ENCODE data around the gene ANKRD17.
"Not testable (repeated sequence)": the region's sequence is repeated elsewhere in the genome, so short reads cannot be mapped to it uniquely, and the experiment has no call there.

Gene ANKRD17, protein sequence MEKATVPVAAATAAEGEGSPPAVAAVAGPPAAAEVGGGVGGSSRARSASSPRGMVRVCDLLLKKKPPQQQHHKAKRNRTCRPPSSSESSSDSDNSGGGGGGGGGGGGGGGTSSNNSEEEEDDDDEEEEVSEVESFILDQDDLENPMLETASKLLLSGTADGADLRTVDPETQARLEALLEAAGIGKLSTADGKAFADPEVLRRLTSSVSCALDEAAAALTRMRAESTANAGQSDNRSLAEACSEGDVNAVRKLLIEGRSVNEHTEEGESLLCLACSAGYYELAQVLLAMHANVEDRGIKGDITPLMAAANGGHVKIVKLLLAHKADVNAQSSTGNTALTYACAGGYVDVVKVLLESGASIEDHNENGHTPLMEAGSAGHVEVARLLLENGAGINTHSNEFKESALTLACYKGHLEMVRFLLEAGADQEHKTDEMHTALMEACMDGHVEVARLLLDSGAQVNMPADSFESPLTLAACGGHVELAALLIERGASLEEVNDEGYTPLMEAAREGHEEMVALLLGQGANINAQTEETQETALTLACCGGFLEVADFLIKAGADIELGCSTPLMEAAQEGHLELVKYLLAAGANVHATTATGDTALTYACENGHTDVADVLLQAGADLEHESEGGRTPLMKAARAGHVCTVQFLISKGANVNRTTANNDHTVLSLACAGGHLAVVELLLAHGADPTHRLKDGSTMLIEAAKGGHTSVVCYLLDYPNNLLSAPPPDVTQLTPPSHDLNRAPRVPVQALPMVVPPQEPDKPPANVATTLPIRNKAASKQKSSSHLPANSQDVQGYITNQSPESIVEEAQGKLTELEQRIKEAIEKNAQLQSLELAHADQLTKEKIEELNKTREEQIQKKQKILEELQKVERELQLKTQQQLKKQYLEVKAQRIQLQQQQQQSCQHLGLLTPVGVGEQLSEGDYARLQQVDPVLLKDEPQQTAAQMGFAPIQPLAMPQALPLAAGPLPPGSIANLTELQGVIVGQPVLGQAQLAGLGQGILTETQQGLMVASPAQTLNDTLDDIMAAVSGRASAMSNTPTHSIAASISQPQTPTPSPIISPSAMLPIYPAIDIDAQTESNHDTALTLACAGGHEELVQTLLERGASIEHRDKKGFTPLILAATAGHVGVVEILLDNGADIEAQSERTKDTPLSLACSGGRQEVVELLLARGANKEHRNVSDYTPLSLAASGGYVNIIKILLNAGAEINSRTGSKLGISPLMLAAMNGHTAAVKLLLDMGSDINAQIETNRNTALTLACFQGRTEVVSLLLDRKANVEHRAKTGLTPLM (N-terminal part only)

DNA sequence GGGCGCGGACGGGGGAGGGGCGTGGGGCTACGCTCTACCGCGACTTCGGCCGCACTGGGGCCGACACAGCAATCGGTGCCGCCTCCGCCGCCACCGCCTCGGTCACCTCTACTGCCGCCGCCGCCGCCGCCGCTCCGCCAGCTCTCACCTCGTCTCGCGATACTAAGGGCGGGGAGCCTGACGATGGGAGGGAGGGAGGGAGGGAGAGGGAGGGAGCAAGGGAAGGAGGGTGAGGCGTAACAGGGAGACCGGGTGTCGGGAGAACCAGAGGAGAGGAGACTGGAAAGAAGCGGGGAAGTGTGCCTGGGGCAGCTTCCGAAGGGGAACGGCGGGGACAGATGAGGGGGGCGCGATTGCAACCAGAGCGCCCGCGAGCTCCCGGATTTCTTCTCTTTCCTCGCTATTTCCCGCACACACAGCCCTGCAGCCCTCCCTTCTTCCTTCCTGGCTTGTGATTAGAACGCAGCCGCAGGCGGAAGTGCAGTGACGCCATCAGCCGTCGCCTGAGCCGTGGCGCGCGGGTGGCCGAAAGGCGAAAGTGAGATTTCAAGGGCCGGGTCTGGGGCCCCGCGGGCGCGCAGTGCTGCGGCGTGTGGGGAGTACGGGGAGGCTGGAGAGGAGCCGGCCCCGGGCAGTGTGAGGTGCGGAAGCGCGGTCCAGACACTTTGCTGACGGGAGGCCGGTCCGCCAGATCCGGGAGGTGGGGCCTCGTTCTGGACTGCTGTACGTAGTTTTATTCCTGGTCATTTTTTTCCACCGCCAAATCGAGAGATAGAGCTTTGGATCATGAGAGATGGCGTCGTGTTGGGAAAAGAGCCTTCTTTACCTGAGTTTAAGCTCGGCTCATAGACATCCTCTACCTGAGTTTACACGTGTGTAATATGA, at the start of gene ANKRD17:
ANKRD17 (minus strand) TSS at position 113 of the 885 bp plus-strand sequence. CDS start 130 bp downstream, outside the sequence.
- DNase-seq (ENCODE audit: low spot score in 2 of 2) (peak; percentile 89 to 91), ATAC-seq (ENCODE audit: low read depth) (peak; percentile 77)
- H3K36me3 Mint-ChIP-seq: no peaks in the 10 kb centered on the region
- peaks cover 34% of the 10 kb centered on the region for H3K4me1 Mint-ChIP-seq
- no peaks in the 10 kb centered on the region for H3K27me3 Mint-ChIP-seq
- H3K27ac Mint-ChIP-seq: peak within 1 kb of the TSS; percentile 99
- H3K4me3 Mint-ChIP-seq: peak within 1 kb of the TSS; percentile 98
- no peaks in the 10 kb centered on the region for H3K9me3 Mint-ChIP-seq

DNA sequence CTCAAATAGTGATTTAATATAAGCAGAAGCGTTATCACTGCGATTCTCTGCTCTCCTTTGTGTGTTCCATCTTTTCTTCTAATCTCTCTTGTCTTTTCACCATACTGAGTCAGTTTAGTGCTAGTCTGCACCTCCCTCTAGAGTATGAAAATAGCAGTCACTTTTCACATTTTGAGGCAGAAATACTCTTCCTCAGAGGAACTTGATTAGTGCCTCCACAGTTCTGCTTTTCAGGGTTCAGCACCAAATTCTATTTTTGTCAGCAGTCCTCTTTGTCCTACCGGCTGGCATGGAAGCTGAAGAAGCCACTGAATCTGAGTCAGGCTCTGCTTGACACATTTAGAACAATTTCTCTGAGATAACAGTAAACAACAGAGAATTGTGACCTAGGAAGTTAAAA, 49.7 kb upstream of the ANKRD17 start:
- H3K27ac Mint-ChIP-seq: no peak overlapping the region
- no peak for ATAC-seq (ENCODE audit: low read depth)
- no peak overlapping the region for H3K4me3 Mint-ChIP-seq
- H3K27me3 Mint-ChIP-seq: no peaks in the 10 kb centered on the region
- H3K9me3 Mint-ChIP-seq: no peaks in the 10 kb centered on the region
- no peak for DNase-seq (ENCODE audit: low spot score in 2 of 2)
- no peaks in the 10 kb centered on the region for H3K4me1 Mint-ChIP-seq
- H3K36me3 Mint-ChIP-seq: no peaks in the 10 kb centered on the region

DNA sequence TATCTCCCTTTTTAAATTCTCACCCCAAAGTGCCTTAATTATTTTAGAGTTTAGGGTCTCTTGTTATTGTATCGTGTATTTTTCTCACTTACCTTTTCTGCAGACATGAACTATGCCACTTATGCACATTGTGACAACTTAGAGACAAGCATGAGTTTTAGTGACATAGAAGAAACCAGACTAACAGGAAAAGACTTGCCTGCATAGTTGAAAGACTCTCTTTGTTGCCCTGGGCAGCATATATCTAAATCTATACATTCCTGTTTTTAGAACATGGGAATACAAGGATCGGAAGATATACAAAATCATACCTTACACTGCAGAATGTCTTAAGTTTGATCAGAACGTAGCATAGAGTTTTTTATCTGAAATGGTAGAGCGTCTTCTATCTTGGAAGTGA, 45.1 kb upstream of the ANKRD17 start:
- Mint-ChIP-seq H3K4me3 (no peak overlapping the region), H3K27me3 (no peaks in the 10 kb centered on the region), H3K27ac (no peak overlapping the region), H3K4me1 (no peaks in the 10 kb centered on the region), H3K36me3 (no peaks in the 10 kb centered on the region), H3K9me3 (peaks cover 4% of the 10 kb centered on the region)
- no peak for DNase-seq (ENCODE audit: low spot score in 2 of 2)
- no peak for ATAC-seq (ENCODE audit: low read depth)

DNA sequence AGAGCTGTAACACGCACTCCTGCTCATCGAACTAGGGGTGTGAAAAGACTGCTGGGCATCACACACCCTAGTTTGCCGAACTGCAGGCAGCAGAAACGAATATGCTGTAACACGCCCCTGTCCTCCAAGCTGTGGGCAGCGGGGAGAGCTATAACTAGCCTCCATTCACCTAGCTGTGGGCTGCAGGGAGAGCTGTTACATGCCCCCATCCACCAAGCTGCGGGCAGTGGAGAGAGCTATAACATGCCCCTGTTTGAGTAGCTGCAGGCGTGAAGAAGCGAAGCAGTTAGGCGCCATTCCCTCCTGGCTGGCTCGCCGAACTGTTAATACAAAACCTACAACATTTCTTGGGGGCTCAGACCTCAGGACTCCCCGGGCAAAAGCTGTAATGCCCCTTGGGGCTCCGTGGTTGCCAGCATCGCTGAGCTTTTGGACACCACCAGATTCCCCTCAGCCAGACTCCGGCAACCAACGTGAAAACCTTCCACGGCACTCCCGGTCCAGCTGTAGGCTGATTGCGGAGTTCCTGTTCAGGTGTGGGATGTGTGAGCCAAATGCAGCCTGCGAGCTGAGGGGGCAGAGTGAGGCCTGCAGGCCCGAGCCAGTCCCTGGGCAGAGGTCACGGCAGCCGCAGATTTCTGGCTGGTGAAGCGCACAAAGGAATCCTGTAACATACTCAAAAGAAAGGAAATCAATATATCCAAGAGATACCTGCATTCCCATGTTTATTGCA, 41.1 kb upstream of the ANKRD17 start:
- Mint-ChIP-seq H3K36me3 (peaks cover 6% of the 10 kb centered on the region), H3K27me3 (no peaks in the 10 kb centered on the region), H3K9me3 (peaks cover 12% of the 10 kb centered on the region), H3K4me1 (no peaks in the 10 kb centered on the region), H3K27ac (no peak overlapping the region), H3K4me3 (no peak overlapping the region)
- ATAC-seq (ENCODE audit: low read depth) (no peak), DNase-seq (ENCODE audit: low spot score in 2 of 2) (no peak)

DNA sequence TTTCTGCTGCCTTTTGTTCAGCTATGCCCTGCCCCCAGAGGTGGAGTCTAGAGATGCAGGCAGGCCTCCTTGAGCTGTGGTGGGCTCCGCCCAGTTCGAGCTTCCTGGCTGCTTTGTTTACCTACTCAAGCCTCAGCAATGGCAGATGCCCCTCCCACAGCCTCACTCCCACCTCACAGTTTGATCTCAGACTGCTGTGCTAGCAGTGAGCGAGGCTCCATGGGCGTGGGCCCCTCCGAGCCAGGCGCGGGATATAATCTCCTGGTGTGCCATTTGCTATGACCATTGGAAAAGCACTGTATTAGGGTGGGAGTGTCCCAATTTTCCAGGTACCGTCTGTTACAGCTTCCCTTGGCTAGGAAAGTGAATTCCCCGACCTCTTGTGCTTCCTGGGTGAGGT, 34.1 kb upstream of the ANKRD17 start:
- not testable (repeated sequence) for H3K4me3 Mint-ChIP-seq; H3K4me1 Mint-ChIP-seq; DNase-seq (ENCODE audit: low spot score in 2 of 2); ATAC-seq (ENCODE audit: low read depth); H3K27ac Mint-ChIP-seq; H3K27me3 Mint-ChIP-seq
- H3K36me3 Mint-ChIP-seq: peaks cover 17% of the 10 kb centered on the region
- peaks cover 13% of the 10 kb centered on the region for H3K9me3 Mint-ChIP-seq

DNA sequence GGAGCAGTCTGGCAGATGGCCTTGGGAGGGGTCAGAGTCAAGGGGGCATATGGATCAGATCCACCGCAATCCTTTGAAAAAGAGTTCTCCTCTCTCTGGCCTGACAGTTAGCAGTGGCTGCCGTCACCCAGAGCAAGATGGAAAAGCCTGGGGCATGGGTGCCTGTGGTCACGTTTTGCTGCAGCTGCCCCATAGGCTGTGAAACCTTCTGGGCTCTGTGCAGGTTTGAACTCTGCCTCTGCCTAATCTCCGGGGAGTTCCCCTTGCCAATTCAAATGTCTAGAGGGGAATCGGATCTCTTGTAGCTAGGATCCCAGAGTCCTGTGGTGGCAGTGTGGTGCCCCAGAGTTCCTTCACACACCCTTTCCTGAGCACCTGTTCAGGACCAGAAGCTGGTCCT, 23.4 kb upstream of the ANKRD17 start:
- Mint-ChIP-seq H3K27me3 (no peaks in the 10 kb centered on the region), H3K9me3 (peaks cover 5% of the 10 kb centered on the region), H3K4me1 (no peaks in the 10 kb centered on the region), H3K4me3 (no peak overlapping the region), H3K27ac (no peak overlapping the region), H3K36me3 (peaks cover 44% of the 10 kb centered on the region)
- no peak for ATAC-seq (ENCODE audit: low read depth)
- no peak for DNase-seq (ENCODE audit: low spot score in 2 of 2)

DNA sequence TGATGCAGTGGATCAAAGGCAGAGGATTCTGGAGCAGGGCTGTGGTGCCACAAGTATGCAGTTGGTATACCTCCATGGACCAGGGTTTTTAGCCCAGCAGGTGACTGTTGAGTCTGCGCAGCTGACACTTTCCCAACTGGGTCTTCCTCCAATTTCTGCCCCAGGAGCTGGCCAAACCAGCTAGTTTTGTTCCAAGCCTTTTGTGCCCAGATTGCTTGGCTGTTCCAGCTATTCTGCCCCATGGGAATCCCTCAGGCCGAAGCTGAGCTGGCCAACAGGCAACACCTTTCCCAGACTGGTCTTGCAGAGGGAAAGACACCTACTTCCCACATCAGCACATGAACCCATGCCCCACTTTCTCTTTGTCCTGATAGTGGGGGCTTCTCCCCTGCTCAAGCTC, 22.8 kb upstream of the ANKRD17 start:
- Mint-ChIP-seq H3K27ac (no peak overlapping the region), H3K4me3 (no peak overlapping the region), H3K4me1 (no peaks in the 10 kb centered on the region), H3K36me3 (peaks cover 42% of the 10 kb centered on the region), H3K27me3 (no peaks in the 10 kb centered on the region), H3K9me3 (peaks cover 5% of the 10 kb centered on the region)
- ATAC-seq (ENCODE audit: low read depth): no peak
- DNase-seq (ENCODE audit: low spot score in 2 of 2): no peak

DNA sequence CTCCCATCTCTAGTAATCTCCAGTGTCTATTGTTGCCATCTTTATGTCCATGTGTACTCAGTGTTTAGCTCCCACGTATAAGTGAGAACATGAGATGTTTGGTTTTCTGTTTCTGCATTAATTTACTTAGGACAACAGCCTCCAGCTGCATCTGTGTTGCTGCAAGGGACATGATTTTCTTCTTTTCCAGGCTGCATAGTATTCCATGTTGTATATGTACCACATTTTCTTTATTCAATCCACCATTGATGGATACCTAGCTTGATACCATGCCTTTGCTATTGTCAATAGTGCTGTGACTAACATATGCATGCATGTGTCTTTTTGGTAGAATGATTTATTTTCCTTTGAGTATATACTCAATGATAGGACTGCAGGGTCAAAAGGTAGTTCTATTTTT, 18.6 kb upstream of the ANKRD17 start:
- H3K27me3 Mint-ChIP-seq: no peaks in the 10 kb centered on the region
- no peak for ATAC-seq (ENCODE audit: low read depth)

DNA sequence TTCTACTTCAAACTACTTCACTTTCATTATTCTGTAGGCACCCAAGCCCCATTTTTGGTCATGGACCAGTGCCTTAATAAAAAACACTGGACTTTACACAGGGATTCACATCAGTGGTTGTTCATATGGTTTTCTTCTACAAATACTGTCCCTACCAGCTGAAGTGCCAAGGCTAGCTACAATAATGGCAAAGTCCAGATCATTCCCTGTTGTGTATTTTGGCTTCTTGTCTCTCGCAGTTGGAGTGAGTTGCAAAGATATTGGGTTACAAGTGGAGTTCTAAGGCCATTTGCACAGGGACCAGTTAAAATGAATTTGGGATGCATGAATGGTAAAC, 16.7 kb upstream of the ANKRD17 start:
- Mint-ChIP-seq H3K27ac (no peak overlapping the region), H3K4me3 (no peak overlapping the region), H3K4me1 (no peaks in the 10 kb centered on the region), H3K9me3 (peaks cover 5% of the 10 kb centered on the region), H3K27me3 (no peaks in the 10 kb centered on the region), H3K36me3 (peaks cover 18% of the 10 kb centered on the region)
- no peak for DNase-seq (ENCODE audit: low spot score in 2 of 2)
- no peak for ATAC-seq (ENCODE audit: low read depth)

More for the DNA sequence above, 18.6 kb upstream of the ANKRD17 start:
- H3K4me3 Mint-ChIP-seq: no peak overlapping the region
- DNase-seq (ENCODE audit: low spot score in 2 of 2): no peak
- no peaks in the 10 kb centered on the region for H3K4me1 Mint-ChIP-seq
- peaks cover 5% of the 10 kb centered on the region for H3K9me3 Mint-ChIP-seq
- peaks cover 25% of the 10 kb centered on the region for H3K36me3 Mint-ChIP-seq
- no peak overlapping the region for H3K27ac Mint-ChIP-seq

DNA sequence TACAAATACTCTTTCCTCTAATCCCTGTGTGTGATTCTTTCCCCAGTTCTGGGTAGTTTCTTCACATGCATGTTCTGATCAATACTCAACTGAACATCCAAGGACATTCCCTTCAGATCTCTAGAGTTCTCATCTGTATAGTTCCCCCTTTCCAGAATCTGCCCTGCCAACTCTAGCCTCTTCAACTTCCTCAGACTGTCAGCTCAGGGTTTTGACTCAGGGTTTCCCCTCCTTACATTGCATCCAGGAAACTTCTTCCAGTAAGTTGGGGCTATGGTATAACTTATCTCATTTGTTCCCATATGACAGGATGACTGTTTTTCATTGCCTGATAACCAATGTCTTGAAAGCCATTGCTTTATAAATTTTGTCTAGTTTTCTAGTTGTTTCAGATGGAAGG, 14.2 kb upstream of the ANKRD17 start:
- no peaks in the 10 kb centered on the region for H3K4me1 Mint-ChIP-seq
- ATAC-seq (ENCODE audit: low read depth) (no peak), DNase-seq (ENCODE audit: low spot score in 2 of 2) (no peak)
- no peaks in the 10 kb centered on the region for H3K9me3 Mint-ChIP-seq
- peaks cover 4% of the 10 kb centered on the region for H3K36me3 Mint-ChIP-seq
- no peaks in the 10 kb centered on the region for H3K27me3 Mint-ChIP-seq
- no peak overlapping the region for H3K27ac Mint-ChIP-seq
- no peak overlapping the region for H3K4me3 Mint-ChIP-seq

DNA sequence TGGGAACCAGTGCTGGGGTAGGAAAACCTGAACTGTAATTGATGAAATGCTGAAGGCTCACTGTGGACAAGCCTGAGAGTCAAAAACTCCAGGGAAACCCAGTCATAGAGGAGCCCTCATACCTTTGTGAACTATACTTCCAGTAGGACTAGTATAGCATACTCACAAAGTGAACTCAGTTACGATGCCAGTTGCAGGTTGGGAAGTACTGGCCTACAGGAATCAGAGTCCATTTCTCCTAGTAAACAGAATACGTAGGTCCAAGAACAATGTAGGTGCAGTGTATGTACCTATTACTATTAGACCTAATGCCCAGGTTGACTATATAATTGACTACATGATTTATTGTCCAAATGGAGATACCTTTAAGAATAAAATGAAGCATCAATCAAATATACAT, 8.5 kb upstream of the ANKRD17 start:
- ATAC-seq (ENCODE audit: low read depth) (no peak), DNase-seq (ENCODE audit: low spot score in 2 of 2) (no peak)
- peaks cover 2% of the 10 kb centered on the region for H3K36me3 Mint-ChIP-seq
- no peak overlapping the region for H3K27ac Mint-ChIP-seq
- H3K27me3 Mint-ChIP-seq: no peaks in the 10 kb centered on the region
- no peaks in the 10 kb centered on the region for H3K9me3 Mint-ChIP-seq
- H3K4me3 Mint-ChIP-seq: no peak overlapping the region
- peaks cover 5% of the 10 kb centered on the region for H3K4me1 Mint-ChIP-seq

DNA sequence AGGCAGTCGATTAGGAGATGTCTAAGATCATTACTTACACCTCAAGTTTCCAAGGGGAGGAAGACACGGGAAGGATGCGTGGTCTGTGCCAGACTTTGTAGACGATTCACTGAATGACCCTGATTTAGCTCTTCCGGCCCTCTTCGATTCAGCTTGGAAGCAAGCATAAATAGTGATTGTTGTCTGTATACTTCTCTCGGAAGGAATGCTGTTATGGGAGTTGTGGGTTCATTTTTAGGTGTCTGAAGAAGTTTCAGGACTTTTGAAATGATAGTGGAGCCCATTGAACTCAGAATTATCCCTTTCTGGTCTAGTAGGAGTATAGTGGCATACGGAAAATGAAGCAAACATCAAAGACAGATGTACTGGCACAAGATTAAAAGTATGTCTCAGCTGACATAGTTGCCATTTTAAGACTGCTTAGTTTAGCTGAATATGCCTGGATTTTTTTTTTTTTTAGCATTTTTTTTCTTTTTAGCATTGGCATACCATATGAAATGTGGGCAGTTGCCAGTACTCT, 1.0 kb upstream of the ANKRD17 start:
- DNase-seq (ENCODE audit: low spot score in 2 of 2) (no peak), ATAC-seq (ENCODE audit: low read depth) (peak; percentile 2)
- H3K36me3 Mint-ChIP-seq: no peaks in the 10 kb centered on the region
- H3K27me3 Mint-ChIP-seq: no peaks in the 10 kb centered on the region
- no peaks in the 10 kb centered on the region for H3K9me3 Mint-ChIP-seq
- H3K27ac Mint-ChIP-seq: peak overlapping the region; percentile 99
- H3K4me1 Mint-ChIP-seq: peaks cover 29% of the 10 kb centered on the region
- H3K4me3 Mint-ChIP-seq: peak overlapping the region; percentile 98

DNA sequence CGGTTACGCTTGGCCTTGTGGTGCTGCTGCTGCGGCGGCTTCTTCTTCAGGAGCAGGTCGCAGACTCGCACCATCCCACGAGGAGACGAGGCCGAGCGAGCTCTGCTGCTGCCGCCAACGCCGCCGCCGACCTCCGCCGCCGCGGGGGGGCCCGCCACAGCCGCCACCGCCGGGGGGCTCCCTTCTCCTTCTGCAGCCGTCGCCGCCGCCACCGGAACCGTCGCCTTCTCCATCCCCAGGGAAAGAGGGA, 237 bp downstream of the ANKRD17 start:
- DNase-seq (ENCODE audit: low spot score in 2 of 2) (no peak), ATAC-seq (ENCODE audit: low read depth) (peak; percentile 44)
- peak overlapping the region; percentile 99 for H3K27ac Mint-ChIP-seq
- H3K4me3 Mint-ChIP-seq: peak overlapping the region; percentile 98
- no peaks in the 10 kb centered on the region for H3K27me3 Mint-ChIP-seq
- H3K4me1 Mint-ChIP-seq: peaks cover 34% of the 10 kb centered on the region
- H3K9me3 Mint-ChIP-seq: no peaks in the 10 kb centered on the region
- H3K36me3 Mint-ChIP-seq: no peaks in the 10 kb centered on the region
